GM12864 (cell line): ENCODE data around the gene OTP.
"Not testable (repeated sequence)": the region's sequence is repeated elsewhere in the genome, so short reads cannot be mapped to it uniquely, and the experiment has no call there.

Source experiments
- DNase-seq: peaks from one replicate; pipeline ENCODE4 v3.0.0-alpha.2; 2011; ENCODE audit warnings: low read depth
- H3K4me3 ChIP-seq: 2 replicates; pipeline ENCODE4 v1.5.1; 2011; ENCODE audit warnings: mild to moderate bottlenecking, low read depth, low read length, control low read depth
- CTCF ChIP-seq: IDR thresholded peaks from 2 replicates; pipeline ENCODE4 v1.5.1; 2011; ENCODE audit warnings: low read depth, mild to moderate bottlenecking, moderate library complexity, low read length, control low read depth, inconsistent platforms; ENCODE audit errors: missing control alignments

The OTP gene

DNA sequence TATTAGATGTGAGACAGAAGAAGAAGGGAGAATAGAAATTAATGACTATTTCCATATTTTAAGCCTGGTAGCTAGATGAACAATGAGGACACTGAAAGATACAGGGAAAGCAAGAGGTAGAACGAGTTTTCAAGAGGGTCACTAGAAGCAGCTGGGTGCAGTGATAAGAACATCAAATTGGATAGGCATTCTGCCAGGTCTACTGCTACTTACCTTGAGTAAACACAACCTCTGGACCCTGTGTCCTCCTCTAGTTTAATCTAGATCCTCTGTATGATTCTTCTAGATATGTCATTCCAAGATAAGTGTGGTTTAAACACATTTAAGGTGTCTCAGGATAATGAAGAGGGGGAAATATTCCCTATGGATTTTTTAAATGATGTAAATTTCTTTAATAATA, 31.2 kb downstream of the OTP start:
- TF ChIP-seq CTCF: no peak
- no peak overlapping the region for H3K4me3 ChIP-seq
- no peak for DNase-seq

GRCh38 chr5:77606279-77606678, 32.2 kb downstream of the OTP start:
- no peak for DNase-seq
- no peak overlapping the region for H3K4me3 ChIP-seq
- TF ChIP-seq CTCF: no peak

DNA sequence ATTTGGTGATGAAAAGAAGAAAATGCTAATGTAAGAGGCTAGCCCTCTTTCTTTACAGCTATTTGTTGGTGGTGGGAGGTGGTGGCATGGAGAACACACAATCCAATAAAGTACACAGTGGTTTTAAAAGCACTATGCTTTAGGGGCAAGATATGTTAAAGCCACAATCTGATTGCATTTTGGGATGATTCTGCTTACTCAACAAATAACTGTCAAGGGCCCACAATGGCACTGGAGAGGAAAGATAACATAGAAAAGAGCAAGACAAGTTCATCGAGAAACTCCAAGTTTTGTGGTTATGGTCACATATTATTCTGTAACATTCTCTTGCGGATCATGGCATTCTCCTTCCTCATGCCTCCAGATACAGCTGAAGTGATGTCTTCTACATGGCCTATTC, 38.8 kb downstream of the OTP start:
- no peak overlapping the region for H3K4me3 ChIP-seq
- no peak for TF ChIP-seq CTCF
- DNase-seq: no peak

GRCh38 chr5:77590347-77590746, 48.2 kb downstream of the OTP start:
- peak; percentile 18 for DNase-seq
- TF ChIP-seq CTCF: no peak

DNA sequence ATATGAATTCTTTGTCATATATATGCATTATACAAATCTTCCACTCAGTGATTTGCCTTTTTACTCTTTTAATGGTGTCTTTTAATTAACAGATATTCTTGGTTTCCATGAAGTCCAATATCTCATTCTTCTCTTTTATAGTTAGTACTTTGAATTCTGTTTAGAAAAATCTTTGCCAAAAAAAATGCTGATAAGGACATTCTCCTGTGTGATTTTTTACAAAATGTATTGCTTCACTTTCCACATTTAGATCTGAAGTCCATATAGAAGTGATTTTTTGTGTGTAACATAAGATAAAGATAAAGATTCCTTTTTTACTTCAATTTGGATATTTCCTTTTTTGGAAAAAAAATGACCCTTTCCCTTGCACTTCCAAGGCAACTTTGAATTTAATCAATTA, 50.3 kb downstream of the OTP start:
- TF ChIP-seq CTCF: no peak
- H3K4me3 ChIP-seq: no peak overlapping the region
- DNase-seq: no peak

More at GRCh38 chr5:77590347-77590746, 48.2 kb downstream of the OTP start:
- H3K4me3 ChIP-seq: no peak overlapping the region

DNA sequence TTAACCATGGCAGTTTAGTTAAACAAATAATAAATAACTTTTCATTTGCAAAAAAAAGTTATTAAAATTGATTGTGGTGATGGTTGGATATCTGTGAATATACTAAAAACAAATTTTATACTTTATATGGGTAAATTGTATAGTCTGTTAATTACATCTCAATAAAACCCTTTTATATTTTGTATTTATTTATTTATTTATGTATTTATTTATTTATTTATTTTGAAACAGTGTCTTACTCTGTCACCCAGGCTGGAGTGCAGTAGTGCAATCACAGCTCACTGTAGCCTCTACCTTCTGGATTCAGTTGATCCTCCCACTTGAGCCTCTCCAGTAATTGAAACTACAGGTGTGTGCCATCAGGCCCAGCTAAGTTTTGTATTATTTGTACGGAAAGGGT, 52.4 kb downstream of the OTP start:
- H3K4me3 ChIP-seq: no peak overlapping the region
- DNase-seq: no peak
- TF ChIP-seq CTCF: no peak

- not testable (repeated sequence) for H3K4me3 ChIP-seq, DNase-seq
These were observed 56.4 kb downstream of the OTP start for GRCh38 chr5:77582143-77582542.
